ENCODE measurements around the gene GABRA4.

The GABRA4 gene

GRCh38 chr4:46986922-46987638, 6.3 kb downstream of the GABRA4 start:
- Histone ChIP-seq H3K4me3 (ENCODE audit: low read depth, low read length) (no peak overlapping the region), H3K36me3 (no peaks in the 10 kb centered on the region), H3K27me3 (no peaks in the 10 kb centered on the region), H3K9me3 (no peaks in the 10 kb centered on the region), H3K4me1 (no peaks in the 10 kb centered on the region)
- DNase-seq, result no peak
- TF ChIP-seq CTCF (IDR thresholded peaks at IDR 0.05; ENCODE audit: low read depth, low read length), result no peak

GRCh38 chr4:46984781-46985180, 8.6 kb downstream of the GABRA4 start:
- DNase-seq, result no peak
- Histone ChIP-seq H3K4me3 (ENCODE audit: low read depth, low read length) (no peak overlapping the region), H3K36me3 (no peaks in the 10 kb centered on the region), H3K4me1 (no peaks in the 10 kb centered on the region; the same call in 1 of the 2 replicates), H3K27me3 (no peaks in the 10 kb centered on the region), H3K9me3 (no peaks in the 10 kb centered on the region)
- TF ChIP-seq CTCF (IDR thresholded peaks at IDR 0.05; ENCODE audit: low read depth, low read length), result no peak

- H3K9me3 ChIP-seq, result no peaks in the 10 kb centered on the region
- no peaks in the 10 kb centered on the region for H3K27me3 ChIP-seq
- no peak for TF ChIP-seq CTCF (IDR thresholded peaks at IDR 0.05; ENCODE audit: low read depth, low read length)
- no peak for DNase-seq
- peaks cover 5% of the 10 kb centered on the region for H3K4me1 ChIP-seq
- no peak overlapping the region for H3K4me3 ChIP-seq (ENCODE audit: low read depth, low read length)
- H3K36me3 ChIP-seq, result no peaks in the 10 kb centered on the region
Observed at GRCh38 chr4:46980851-46981250, 12.5 kb downstream of the GABRA4 start.

- H3K36me3 ChIP-seq, result no peaks in the 10 kb centered on the region
- H3K27me3 ChIP-seq, result no peaks in the 10 kb centered on the region
- H3K4me1 ChIP-seq, result peaks cover 15% of the 10 kb centered on the region
- DNase-seq, result no peak
- no peak for TF ChIP-seq CTCF (IDR thresholded peaks at IDR 0.05; ENCODE audit: low read depth, low read length)
- H3K4me3 ChIP-seq (ENCODE audit: low read depth, low read length), result no peak overlapping the region
- no peaks in the 10 kb centered on the region for H3K9me3 ChIP-seq
Observed at GRCh38 chr4:46979726-46980125, 13.7 kb downstream of the GABRA4 start.

GRCh38 chr4:46979283-46979682, 14.1 kb downstream of the GABRA4 start:
- H3K4me1 ChIP-seq, result peaks cover 20% of the 10 kb centered on the region
- DNase-seq, result no peak

More at GRCh38 chr4:46979283-46979682, 14.1 kb downstream of the GABRA4 start:
- TF ChIP-seq CTCF (IDR thresholded peaks at IDR 0.05; ENCODE audit: low read depth, low read length), result no peak
- Histone ChIP-seq H3K9me3 (no peaks in the 10 kb centered on the region), H3K36me3 (no peaks in the 10 kb centered on the region), H3K4me3 (ENCODE audit: low read depth, low read length) (no peak overlapping the region), H3K27me3 (no peaks in the 10 kb centered on the region)
